Measurements from ENCODE around the gene UTF1. TPM values are rescaled to one million over a fixed set of nuclear protein-coding genes. Genes with fewer than 3 reads are reported as not detected.

UTF1 gene
- total and polyA plus RNA-seq, 2 experiments from 2014 or later = not detected

DNA sequence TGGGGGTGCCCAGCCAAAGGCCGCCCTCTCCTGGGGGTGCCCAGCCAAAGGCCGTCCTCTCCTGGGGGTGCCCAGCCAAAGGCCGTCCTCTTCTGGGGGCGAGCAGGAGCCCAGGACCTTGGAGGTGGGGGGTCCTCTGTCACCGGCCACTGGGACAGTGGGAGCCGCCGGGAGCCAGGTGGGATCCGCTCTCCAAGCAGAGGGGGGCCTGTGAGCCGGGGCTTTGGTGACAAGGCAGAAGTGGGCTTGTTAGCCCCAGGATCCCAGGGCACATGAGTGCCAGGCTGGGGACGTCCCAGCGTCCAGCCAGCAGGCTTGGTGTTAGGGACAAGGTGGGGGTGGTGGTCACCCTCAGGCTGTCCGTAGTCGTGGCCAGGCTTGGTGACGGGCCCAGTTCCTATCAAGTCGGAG lies 29.4 kb upstream of the UTF1 start:
- no peaks in the 10 kb centered on the region for H3K4me1 ChIP-seq (ENCODE audit: insufficient read depth)
- no peak overlapping the region for H3K9ac ChIP-seq
- H3K27ac ChIP-seq = no peak overlapping the region
- no peaks in the 10 kb centered on the region for H3F3A ChIP-seq (ENCODE audit: insufficient read depth)
- no peak for TF ChIP-seq EZH2 (IDR thresholded peaks at IDR 0.05; ENCODE audit: insufficient read depth, poor library complexity, severe bottlenecking)
- TF ChIP-seq EZH2phosphoT487 (IDR thresholded peaks at IDR 0.05; ENCODE audit: insufficient read depth, low read depth) = no peak
- H3K27me3 ChIP-seq (replicated peaks; ENCODE audit: insufficient read depth) = no peaks in the 10 kb centered on the region
- no peak overlapping the region for H2AFZ ChIP-seq
- in situ Hi-C loops (cut with MboI) = no loop called here
- no peaks in the 10 kb centered on the region for H3K9me3 ChIP-seq (ENCODE audit: low read depth)
- H3K4me3 ChIP-seq = no peak overlapping the region
- DNase-seq = no peak
- no peaks in the 10 kb centered on the region for H3K79me2 ChIP-seq (ENCODE audit: insufficient read depth)
- H3K4me2 ChIP-seq (ENCODE audit: unreplicated experiment) = no peak overlapping the region
- no peaks in the 10 kb centered on the region for H3K36me3 ChIP-seq (ENCODE audit: low read depth)
- H3K9me2 ChIP-seq (ENCODE audit: insufficient read depth) = no peaks in the 10 kb centered on the region
- no peaks in the 10 kb centered on the region for H4K20me1 ChIP-seq (ENCODE audit: insufficient read depth)
- 73 to 75% methylated on average over 14 to 15 of the region's 15 CpGs for WGBS, 2 experiments (ENCODE audit: low coverage in 1 of 2, low lambda C conversion rate in 2 of 2, missing lambda C conversion rate in 2 of 2)

GRCh38 chr10:133201151-133201947 lies 28.7 kb upstream of the UTF1 start:
- in situ Hi-C loops (cut with MboI) = no loop called here
- H3K4me2 ChIP-seq (ENCODE audit: unreplicated experiment) = no peak overlapping the region
- H3K9ac ChIP-seq = no peak overlapping the region
- H3K27ac ChIP-seq = no peak overlapping the region
- H3K9me2 ChIP-seq (ENCODE audit: insufficient read depth) = no peaks in the 10 kb centered on the region
- no peak overlapping the region for H3K4me3 ChIP-seq
- no peaks in the 10 kb centered on the region for H3K27me3 ChIP-seq (replicated peaks; ENCODE audit: insufficient read depth)
- no peaks in the 10 kb centered on the region for H3K4me1 ChIP-seq (ENCODE audit: insufficient read depth)
- H3K79me2 ChIP-seq (ENCODE audit: insufficient read depth) = no peaks in the 10 kb centered on the region
- no peaks in the 10 kb centered on the region for H3F3A ChIP-seq (ENCODE audit: insufficient read depth)
- no peaks in the 10 kb centered on the region for H3K9me3 ChIP-seq (ENCODE audit: low read depth)
- H2AFZ ChIP-seq = no peak overlapping the region
- WGBS, 2 experiments (ENCODE audit: low coverage in 1 of 2, low lambda C conversion rate in 2 of 2, missing lambda C conversion rate in 2 of 2) = 74 to 75% methylated on average over 41 to 48 of the region's 57 CpGs
- TF ChIP-seq EZH2phosphoT487 (IDR thresholded peaks at IDR 0.05; ENCODE audit: insufficient read depth, low read depth) (no peak), EZH2 (IDR thresholded peaks at IDR 0.05; ENCODE audit: insufficient read depth, poor library complexity, severe bottlenecking) (no peak)
- no peaks in the 10 kb centered on the region for H3K36me3 ChIP-seq (ENCODE audit: low read depth)
- DNase-seq = no peak
- no peaks in the 10 kb centered on the region for H4K20me1 ChIP-seq (ENCODE audit: insufficient read depth)

DNA sequence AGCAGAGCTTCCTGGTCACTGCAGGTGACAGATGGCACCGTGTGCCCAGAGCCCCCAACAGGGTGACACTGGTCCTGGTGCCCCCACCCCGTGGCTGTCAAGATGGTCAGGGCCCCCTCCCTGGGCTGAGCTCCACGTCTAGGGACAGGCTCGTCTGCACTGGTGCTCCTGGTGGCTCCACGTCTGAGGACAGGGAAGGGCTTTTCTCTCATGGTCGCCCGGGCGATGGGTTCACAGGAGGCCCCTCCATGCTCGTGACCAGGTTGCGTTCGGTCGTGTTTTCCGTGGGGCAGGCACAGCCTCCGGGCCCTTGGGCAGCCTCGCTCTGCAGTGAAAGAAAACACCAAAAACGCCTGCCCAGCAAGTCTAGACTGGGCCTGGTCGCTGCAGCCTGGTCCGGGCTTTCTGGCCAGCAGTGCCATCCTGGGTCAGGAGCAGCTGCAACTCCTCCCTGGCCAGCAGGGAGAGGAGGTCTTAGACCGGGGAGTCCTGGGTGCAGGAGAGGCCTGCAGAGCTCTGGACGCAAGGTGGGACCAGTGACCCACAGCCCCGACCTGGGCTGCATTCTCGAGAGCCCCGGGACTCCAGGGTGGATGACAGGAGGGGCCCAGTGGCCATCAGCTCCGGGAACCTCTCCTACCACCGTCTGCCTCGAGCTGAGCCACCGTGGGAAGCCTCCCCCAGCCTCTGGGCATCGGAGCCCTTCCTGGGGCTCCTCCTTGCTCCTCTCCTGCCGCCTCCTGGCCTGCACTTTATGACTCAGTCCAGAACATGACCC lies 27.9 kb upstream of the UTF1 start:
- Histone ChIP-seq H3K9me3 (ENCODE audit: low read depth) (no peaks in the 10 kb centered on the region), H3K9me2 (ENCODE audit: insufficient read depth) (no peaks in the 10 kb centered on the region), H3K4me1 (ENCODE audit: insufficient read depth) (no peaks in the 10 kb centered on the region), H3K4me3 (no peak overlapping the region), H3F3A (ENCODE audit: insufficient read depth) (no peaks in the 10 kb centered on the region), H2AFZ (no peak overlapping the region), H3K9ac (no peak overlapping the region), H3K79me2 (ENCODE audit: insufficient read depth) (no peaks in the 10 kb centered on the region), H3K4me2 (ENCODE audit: unreplicated experiment) (no peak overlapping the region), H3K36me3 (ENCODE audit: low read depth) (no peaks in the 10 kb centered on the region), H4K20me1 (ENCODE audit: insufficient read depth) (no peaks in the 10 kb centered on the region), H3K27me3 (replicated peaks; ENCODE audit: insufficient read depth) (no peaks in the 10 kb centered on the region), H3K27ac (no peak overlapping the region)
- in situ Hi-C loops (cut with MboI) = no loop called here
- no peak for DNase-seq
- 44 to 59% methylated on average over 25 to 29 of the region's 29 CpGs for WGBS, 2 experiments (ENCODE audit: low coverage in 1 of 2, low lambda C conversion rate in 2 of 2, missing lambda C conversion rate in 2 of 2)
- no peak for TF ChIP-seq EZH2phosphoT487 (IDR thresholded peaks at IDR 0.05; ENCODE audit: insufficient read depth, low read depth)
- no peak for TF ChIP-seq EZH2 (IDR thresholded peaks at IDR 0.05; ENCODE audit: insufficient read depth, poor library complexity, severe bottlenecking)

GRCh38 chr10:133202778-133203651 lies 27.0 kb upstream of the UTF1 start:
- no peak overlapping the region for H3K4me2 ChIP-seq (ENCODE audit: unreplicated experiment)
- no peak for DNase-seq
- no peaks in the 10 kb centered on the region for H3K9me3 ChIP-seq (ENCODE audit: low read depth)
- 57 to 63% methylated on average over 34 to 54 of the region's 62 CpGs for WGBS, 2 experiments (ENCODE audit: low coverage in 1 of 2, low lambda C conversion rate in 2 of 2, missing lambda C conversion rate in 2 of 2)
- no peaks in the 10 kb centered on the region for H3K79me2 ChIP-seq (ENCODE audit: insufficient read depth)
- H3K36me3 ChIP-seq (ENCODE audit: low read depth) = no peaks in the 10 kb centered on the region
- no peak overlapping the region for H3K4me3 ChIP-seq
- no peaks in the 10 kb centered on the region for H3K27me3 ChIP-seq (replicated peaks; ENCODE audit: insufficient read depth)
- H3F3A ChIP-seq (ENCODE audit: insufficient read depth) = no peaks in the 10 kb centered on the region
- no peaks in the 10 kb centered on the region for H3K4me1 ChIP-seq (ENCODE audit: insufficient read depth)
- H3K27ac ChIP-seq = no peak overlapping the region
- TF ChIP-seq EZH2 (IDR thresholded peaks at IDR 0.05; ENCODE audit: insufficient read depth, poor library complexity, severe bottlenecking) = no peak
- TF ChIP-seq EZH2phosphoT487 (IDR thresholded peaks at IDR 0.05; ENCODE audit: insufficient read depth, low read depth) = no peak
- no peaks in the 10 kb centered on the region for H3K9me2 ChIP-seq (ENCODE audit: insufficient read depth)
- H3K9ac ChIP-seq = no peak overlapping the region
- in situ Hi-C loops (cut with MboI) = no loop called here
- H4K20me1 ChIP-seq (ENCODE audit: insufficient read depth) = no peaks in the 10 kb centered on the region
- H2AFZ ChIP-seq = no peak overlapping the region

Data from GM23248 (cell line).